Measurements from ENCODE around the gene SEMA4A.

- no peak for TF ChIP-seq POLR2AphosphoS5 (IDR thresholded peaks at IDR 0.05; ENCODE audit: low read depth, low read length)
- TF ChIP-seq REST (IDR thresholded peaks at IDR 0.05; ENCODE audit: insufficient read depth in 1 of 2, low read depth in 2 of 2, low read length in 2 of 2): no peak
Observed at GRCh38 chr1:156117414-156118176, 35.8 kb upstream of the SEMA4A start.

Data from PFSK-1 (cell line).